Measurements from ENCODE around the gene SPTBN2.
"Not testable (repeated sequence)": the region's sequence is repeated elsewhere in the genome, so short reads cannot be mapped to it uniquely, and the experiment has no call there.

SPTBN2 gene

DNA sequence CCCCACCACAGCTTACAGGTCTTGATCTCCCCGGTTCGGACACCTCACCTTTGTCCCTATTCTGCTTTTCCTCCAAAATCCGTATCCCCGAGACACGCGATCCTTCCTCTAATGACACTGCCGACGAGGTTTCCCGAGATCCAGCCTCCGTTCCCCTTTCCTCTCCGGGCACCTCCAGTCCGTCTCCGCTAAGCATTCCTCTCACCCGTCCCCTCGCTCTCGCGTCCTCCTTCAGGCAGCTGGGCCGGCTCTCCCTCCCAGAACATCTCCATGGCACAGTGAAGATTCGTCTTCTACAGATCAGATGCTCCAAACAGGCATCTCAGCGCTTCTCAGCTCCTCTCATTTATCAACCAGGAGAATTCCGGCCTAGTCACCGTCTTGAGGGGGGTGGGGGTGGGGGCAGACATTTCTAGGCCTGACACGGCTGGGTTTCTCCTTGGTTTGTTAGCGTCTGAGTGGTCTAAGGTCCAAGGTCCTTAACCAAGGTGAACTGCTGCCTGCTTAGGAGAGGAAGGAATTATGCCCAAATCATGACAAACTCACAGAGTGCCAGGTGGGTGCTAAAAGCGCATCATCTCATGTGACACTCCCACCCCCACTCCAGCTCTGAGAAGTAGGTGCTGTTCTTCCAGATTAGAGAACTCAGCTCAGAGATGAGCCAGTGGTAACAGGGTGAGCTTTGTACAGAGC lies at the start of gene SPTBN2:
TSS of gene SPTBN2 (minus strand) at position 524 of the 693 bp plus-strand sequence. CDS start 7,976 bp downstream, outside the sequence.
- DNase-seq: no peak

DNA sequence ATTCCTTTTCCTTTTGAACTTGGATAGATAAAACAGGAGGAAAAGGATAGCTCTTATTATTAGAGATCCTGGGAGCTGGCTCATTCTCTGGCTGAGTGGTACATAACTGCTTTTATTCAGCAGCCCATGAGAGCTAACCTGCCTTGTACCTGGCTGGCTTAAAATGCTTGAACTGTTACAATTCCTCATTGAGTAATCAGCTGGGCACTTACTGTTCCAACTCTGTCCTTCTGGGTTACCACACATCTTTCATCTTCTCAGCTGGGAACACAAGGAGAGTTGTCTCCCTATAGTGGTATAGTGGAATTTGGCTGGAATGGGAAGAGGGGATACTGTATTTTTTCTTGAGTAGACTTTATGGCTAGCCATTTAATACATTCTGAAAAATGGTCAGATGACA lies 39.8 kb upstream of the SPTBN2 start:
- no peak for DNase-seq

- no peak for DNase-seq
Observed at GRCh38 chr11:66768088-66768521, 39.1 kb upstream of the SPTBN2 start.

DNA sequence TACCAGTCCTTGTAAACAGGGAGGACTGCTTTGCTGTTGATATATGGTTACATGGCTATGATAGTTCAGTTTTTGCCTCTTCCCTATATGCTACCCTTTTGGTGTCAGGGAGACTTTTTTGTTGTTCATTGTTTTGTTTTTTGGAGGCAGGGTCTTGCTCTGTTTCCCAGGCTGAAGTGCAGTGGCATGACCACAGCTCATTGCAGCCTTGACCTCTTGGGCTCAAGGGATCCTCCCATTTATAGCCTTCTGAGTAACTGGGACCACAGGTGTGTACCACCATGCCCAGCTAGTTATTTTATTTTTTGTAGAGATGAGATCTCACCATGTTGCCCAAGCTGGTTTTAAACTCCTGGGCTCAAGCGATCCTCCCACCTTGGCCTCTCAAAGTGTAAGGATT lies 38.6 kb upstream of the SPTBN2 start:
- DNase-seq: no peak

- no peak for DNase-seq
Observed at GRCh38 chr11:66766681-66767080, 37.7 kb upstream of the SPTBN2 start.

DNA sequence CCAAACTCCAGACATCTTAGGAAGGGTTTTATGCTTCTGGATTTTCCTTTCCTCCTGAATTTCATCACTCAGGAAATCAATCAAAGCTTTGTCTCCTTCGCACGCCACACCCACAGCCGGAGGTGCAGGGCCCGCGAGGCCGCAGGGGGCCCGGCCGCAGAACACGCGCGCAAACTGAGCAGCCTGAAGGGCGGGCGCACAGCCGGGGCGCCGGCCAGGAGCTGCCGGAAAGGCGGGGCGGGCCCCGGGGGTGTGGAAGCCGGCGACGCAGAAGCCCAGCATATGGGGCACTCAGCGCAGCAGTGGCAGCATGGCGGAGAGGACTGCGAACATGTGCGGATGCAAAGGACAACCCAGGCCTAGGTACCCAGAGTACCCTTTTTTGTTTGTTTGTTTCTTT lies 33.1 kb upstream of the SPTBN2 start:
- DNase-seq: no peak

GRCh38 chr11:66752148-66752547 lies 23.1 kb upstream of the SPTBN2 start:
- no peak for DNase-seq

- no peak for DNase-seq
Observed at GRCh38 chr11:66749091-66749490, 20.1 kb upstream of the SPTBN2 start.

DNA sequence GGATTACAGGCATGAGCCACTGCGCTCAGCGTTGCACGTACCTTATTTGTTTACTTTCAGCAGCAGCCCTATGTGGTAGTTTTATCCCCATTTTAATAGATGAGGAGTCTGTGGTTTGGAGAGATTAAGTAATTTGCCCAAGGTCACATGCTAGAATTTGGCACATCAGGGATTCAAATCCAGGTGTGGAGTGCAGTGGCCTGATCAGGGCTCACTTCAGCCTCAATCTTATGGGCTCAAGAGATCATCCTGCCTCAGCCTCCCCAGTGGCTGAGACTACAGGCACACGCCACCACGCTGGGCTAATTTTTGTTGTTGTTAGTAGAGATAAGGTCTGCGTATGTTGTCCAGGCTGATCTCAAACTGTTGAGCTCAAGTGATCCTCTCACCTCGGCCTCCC lies 18.5 kb upstream of the SPTBN2 start:
- no peak for DNase-seq

DNA sequence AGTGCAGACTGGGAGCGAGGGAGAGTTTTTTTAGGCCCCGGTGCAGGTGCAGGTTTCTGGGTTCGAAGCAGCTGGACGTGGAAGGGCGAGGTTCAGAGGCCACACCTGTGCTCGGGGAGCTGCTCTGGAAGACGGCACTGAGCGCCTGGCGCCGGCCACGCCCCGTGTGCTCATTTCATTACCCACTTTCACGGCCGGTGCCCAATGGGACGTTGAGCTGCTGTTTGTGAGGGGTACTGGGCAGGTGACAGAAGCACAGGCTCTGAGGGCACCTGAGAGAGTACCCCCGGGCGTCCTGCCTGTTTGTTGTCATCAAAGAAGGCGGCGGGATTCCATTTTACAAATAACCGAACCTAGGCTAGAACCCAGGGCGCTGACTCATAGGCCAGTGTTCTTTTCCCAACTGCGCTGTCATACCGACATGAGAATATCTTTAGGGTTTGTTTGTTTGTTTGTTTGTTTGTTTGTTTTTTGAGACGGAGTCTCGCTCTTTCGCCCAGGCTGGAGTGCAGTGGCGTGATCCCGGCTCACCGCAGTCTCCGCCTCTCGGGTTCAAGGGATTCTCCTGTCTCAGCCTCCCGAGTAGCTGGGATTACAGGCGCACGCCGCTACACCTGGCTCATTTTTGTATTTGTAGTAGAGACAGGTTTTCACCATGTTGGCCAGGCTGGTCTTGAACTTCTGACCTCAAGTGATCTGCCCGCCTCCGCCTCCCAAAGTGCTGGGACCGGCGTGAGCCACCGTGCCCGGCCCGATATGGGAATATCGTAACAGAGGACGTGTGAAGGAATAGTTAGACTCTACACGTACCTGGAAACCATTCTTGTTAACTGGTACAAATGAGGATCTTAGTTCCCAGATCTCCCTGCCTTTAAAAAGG lies 16.6 kb upstream of the SPTBN2 start:
- peak; percentile 39 for DNase-seq

DNA sequence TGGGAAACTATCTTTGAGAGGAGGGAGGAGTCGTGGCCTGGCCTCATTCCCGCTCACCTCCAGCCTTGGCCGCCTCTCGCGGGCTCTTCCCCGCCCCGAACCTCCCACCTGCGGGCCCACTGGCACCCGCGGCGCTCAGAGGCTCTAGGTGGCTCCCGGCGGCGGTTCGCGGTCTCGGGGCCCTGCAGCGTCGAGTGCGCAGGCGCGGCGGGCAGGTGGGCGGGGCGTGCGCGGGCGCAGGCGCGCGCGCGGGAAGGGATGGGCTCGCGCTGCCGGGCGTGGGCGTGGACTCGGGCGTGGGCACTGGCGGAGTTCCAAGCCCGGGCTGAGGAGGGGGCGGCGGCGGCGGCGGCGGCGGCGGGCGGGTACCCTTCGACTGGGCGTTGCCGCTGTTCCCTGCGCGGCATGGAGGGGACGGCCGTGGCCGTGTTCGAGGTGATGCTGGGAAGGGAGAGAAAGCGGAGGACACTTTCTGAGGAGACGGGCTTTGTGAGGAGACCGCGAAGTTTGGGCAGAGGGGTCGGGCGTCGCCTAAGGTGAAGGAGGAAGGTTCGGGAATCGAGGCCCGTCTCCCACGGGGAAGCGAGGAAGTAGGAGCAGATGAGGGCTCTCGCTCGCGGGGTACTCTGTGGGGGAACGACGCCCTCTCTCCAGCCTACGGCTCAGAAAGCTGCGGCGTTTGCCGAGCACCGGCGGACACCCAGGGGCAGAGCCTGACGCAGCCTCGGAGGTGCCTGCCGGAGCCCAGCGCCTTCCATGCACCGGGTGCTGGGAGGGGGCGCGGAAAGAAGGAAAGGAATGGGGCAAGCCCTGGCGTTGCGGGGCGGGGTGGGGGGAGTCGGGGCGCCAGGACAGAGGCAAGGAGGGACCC lies 15.7 kb upstream of the SPTBN2 start:
- DNase-seq: peak; percentile 89

GRCh38 chr11:66743271-66743968 lies 14.4 kb upstream of the SPTBN2 start:
- no peak for DNase-seq

GRCh38 chr11:66741153-66741552 lies 12.1 kb upstream of the SPTBN2 start:
- DNase-seq: no peak

GRCh38 chr11:66739983-66740382 lies 11.0 kb upstream of the SPTBN2 start:
- no peak for DNase-seq

DNA sequence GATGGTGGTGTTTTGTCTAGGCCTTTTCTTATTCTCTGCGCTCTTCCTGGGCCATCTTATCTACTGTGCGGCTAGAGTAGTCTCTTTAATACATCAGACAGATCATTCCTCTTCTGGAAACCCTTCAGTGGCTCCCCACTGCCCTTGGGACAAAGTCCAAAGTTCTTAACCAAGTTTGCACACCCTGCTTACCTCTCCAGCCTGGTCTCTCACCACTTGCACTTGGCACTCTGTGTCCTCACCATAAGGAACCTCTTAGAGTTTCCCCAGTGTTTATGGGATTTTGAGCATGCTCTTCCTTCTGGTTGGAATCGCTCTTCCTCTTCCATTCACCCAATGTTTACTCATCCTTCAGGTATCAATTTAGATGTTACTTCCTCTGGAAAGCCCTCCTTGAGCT lies 5.2 kb upstream of the SPTBN2 start:
- DNase-seq: no peak

DNA sequence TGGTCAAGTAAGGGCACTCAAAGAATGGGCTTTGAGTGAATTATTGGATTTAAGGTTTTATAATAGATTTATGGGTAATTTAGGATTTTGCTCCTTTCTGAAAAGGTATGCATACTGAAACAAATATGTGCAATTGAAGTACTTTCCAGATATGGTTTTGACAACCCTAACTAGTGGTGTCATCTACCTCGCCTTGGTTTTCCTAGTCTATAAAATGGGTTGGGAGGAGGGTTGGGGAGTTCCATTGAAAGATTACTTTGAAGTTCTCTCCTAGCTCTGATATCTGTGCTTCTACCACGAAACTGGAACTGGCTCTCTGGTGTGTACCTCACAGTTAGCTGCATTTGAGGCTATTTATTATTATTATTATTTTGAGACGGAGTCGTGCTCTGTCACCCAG lies 431 bp upstream of the SPTBN2 start:
- no peak for DNase-seq

GRCh38 chr11:66728038-66728692 lies 851 bp downstream of the SPTBN2 start:
- no peak for DNase-seq

DNA sequence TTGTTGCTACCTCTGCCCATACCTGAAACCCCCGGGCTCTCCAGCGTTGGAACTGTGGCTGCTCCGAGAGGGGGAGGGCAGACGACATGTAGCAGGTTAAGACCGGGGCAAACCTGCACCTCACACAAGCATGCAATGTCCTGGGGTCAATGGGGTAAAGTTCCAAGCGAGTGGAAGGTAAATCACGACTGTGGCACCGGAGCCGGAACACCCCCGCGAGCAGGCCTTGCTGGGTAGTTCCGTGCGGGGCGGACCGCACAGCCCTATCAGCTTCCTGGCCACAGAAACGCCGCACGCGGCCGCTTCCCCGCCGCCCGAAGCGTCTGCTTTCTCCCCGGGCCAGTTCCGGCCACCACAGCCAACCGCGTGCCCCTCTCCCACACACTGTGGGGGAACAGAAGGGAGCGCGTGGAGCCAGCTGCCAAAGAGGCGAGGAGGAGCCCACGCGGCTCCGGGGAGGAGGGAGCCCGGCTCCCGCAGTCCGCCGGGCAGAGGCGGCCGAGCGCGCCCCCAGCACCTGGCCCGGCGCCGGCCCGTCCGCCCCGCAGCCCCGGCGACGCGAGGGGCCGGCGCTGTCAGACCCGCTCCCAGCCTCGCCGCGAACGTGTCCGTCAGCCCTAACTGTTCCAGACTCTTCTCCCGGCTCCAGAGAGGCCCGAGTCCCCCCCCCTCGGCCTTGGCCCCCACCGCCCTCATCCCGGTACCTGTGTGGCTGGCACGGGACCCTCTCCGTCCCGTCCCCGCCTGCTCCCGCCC lies 1.6 kb downstream of the SPTBN2 start:
- peak; percentile 1 for DNase-seq

GRCh38 chr11:66725647-66726046 lies 3.4 kb downstream of the SPTBN2 start:
- DNase-seq: no peak

- DNase-seq: no peak
Observed at GRCh38 chr11:66725114-66725513, 3.9 kb downstream of the SPTBN2 start.

DNA sequence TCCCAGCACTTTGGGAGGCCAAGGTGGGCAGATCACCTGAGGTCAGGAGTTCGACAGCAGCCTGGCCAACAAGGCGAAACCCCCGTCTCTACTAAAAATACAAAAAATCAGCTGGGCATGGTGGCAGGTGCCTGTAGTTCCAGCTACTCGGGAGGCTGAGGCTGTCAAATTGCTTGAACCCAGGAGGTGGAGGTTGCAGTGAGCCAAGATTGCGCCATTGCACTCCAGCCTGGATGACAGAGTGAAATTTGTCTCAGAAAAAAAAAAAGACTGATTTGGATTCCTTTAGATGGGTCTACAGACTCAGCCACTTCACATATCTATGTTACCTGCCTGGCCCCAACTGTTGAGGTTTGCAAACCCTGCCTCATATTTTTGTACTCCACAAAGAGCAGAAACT lies 4.8 kb downstream of the SPTBN2 start:
- DNase-seq: not testable (repeated sequence)
